Measurements from ENCODE around the gene FUT7.

FUT7 gene

DNA sequence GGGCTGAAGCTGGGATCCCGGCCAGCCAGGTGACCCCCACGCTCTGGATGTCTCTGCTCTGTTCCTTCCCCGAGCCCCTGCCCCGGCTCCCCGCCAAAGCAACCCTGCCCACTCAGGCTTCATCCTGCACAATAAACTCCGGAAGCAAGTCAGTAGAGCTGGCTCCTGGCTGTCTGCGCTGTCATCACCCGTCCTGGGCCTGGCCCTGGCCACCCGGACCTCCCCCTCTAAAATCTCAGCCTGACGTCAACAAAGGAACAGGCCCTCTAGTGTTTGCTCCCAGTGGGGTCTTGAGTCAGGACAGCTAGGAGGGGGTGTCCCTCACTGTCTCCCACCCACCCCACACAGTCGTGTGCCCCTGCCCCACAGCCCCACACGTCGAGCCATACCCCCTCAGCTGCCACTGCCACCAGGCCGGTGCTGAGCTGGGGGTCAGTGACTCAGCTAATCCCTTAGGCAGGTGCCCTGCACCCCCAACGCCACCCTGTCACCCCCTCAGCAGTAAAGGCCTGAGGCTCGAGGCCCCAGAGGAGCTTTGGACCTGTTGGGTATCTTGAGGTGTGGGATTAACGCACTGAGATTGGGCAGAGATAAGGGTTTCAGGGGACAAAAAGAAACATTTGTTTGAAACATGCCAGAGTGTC is 50.2 kb downstream of the FUT7 start:
- DNase-seq: no peak

DNA sequence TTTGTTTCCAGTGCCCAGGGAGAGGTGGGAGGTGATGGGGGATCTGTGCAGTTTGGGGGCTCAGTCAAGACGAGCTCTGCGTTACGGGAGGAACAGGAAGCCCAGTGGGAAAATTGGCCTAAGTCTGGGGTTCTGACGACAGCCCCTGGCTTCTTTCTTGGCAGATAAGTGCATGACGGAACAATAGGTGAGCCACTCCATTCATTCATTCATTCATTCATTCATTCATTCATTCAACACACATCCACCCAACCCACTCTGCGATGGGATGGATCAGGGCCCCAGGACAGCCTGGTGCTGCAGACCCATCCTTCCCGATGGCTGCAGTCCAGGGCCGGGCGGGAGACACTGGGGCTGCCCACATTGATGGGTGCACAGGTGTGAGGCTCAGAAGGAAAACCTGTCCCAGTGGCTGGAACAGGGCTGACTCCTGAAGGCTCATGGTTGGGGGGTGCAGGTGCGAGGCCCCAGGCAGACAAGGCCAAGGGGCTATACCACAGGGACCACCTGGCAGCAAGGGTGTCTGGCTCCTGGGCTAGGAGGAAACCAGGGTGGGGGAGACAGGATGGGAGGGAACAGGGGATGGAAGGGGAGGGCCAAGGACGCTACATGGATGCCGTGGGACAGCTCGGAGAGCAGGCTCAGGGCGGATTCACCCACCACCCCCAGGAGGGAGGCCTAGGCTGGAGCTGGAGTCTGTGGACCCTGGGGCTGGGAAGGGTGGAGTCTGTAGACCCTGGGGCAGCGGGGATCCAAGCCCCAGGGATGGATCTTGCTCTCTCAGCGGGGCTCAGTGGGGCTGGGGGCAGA is 51.0 kb downstream of the FUT7 start:
- DNase-seq: no peak
